Spleen (tissue), 7 donors: ENCODE results near the gene PLEKHA7.

Source experiments
- CTCF ChIP-seq, 11 experiments: fragments of 200-600 bp in 7 of 11; fragments of 450-650 bp in 4 of 11; sonication (generic) in 4 of 11; IDR thresholded peaks in 8 of 11; conservative IDR thresholded peaks in 3 of 11; 1 replicate in 7 of 11; 2 replicates in 4 of 11; pipeline versions ENCODE4 v1.4.0 to v1.8.0; 2016 to 2021; ENCODE audit warnings: antibody characterized with exemption in 11 of 11, inconsistent platforms in 4 of 11, mild to moderate bottlenecking in 1 of 11
- POLR2A ChIP-seq, 3 donors: fragments of 450-650 bp; IDR thresholded peaks; one replicate each; pipeline ENCODE4 v1.5.1; 2017; ENCODE audit warnings: antibody characterized with exemption in 3 of 3, mild to moderate bottlenecking in 1 of 3
- donor health status: DM: no; HTN: no; CAD: no; lungs with moderate emphysema.
- donor health status: DM: no; HTN: no; CAD: no.
- donor health status: DM: no; HTN: no; CAD: no.

DNA sequence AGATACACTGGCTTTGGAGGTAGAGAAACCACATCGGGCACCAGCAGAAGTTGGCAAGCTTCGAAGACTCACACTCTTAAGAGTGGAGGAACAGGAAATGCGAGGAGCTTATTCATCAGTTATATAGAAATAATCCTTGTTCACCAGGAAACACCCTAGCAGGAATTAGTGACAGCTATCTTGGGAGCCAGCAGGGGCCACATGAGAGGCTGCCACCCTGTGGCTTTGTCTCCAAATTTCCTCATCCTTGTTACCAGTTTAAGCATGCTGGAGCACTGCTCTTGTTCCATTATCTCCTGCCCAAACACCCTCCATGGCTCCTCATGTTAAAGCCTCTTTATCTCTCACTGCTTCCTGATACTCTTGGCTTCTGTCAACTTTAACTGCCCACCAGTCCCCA lies 131.0 kb downstream of the PLEKHA7 start:
- TF ChIP-seq CTCF (IDR thresholded peaks at IDR 0.05 in 8 of 11, conservative IDR thresholded peaks at IDR 0.05 in 3 of 11) (peak in 1 of 11 experiments; percentile 27), POLR2A (IDR thresholded peaks at IDR 0.05) (no peak)
